GM19351 (cell line): ENCODE results near the gene NAPB.
"Not testable (repeated sequence)": the region's sequence is repeated elsewhere in the genome, so short reads cannot be mapped to it uniquely, and the experiment has no call there.

Source experiments
- ATAC-seq: cut with Tn5 transposase; IDR thresholded peaks from one replicate; pipeline ENCODE4 v1.9.1; 2021; ENCODE audit warnings: mild to moderate bottlenecking, moderate library complexity; ENCODE audit not compliant: unreplicated experiment

Gene NAPB

GRCh38 chr20:23349338-23350195 lies 71.7 kb downstream of the NAPB start:
- ATAC-seq = peak; percentile 33

- ATAC-seq = not testable (repeated sequence)
Observed at GRCh38 chr20:23348510-23348909, 72.8 kb downstream of the NAPB start.

GRCh38 chr20:23347791-23348190 lies 73.5 kb downstream of the NAPB start:
- ATAC-seq = no peak

- ATAC-seq = no peak
Observed at GRCh38 chr20:23346002-23346401, 75.3 kb downstream of the NAPB start.

DNA sequence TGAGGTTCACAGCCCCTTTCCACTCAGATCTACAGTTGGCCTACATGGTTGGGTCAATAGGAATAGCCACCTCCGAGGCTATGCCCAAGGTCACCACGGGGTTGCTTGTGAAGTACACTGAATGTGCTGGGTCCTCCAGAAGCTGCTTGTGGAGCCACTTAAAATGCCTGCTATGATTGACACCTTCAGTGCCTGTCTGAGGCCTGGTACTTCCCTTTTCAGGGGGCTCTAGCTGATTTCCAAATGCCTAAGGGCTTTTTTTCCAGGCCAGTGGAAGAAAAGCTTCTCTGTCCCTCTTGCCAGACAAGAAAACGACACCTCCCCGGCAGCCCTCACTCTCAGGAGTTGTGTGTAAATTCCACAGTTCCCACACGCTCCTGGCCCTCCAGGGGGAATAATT lies 77.0 kb downstream of the NAPB start:
- ATAC-seq = no peak

DNA sequence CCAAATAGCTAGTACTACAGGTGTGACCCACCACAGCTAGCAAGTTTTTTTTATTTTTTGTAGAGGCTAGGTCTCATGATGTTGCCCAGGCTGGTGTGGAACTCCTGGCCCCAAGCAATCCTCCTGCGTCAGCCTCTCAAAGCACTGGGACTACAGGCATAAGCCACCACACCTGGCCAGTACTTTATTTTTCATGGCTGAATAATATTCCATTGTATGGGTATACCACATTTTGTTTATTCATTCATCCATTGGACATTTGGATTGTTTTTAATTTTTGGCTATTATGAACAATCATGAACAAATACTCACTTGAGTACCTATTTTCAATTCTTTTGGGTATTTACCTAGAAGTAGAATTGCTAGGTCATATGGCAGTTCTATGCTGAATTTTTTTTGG lies 77.7 kb downstream of the NAPB start:
- no peak for ATAC-seq

- peak; percentile 83 for ATAC-seq
Observed at GRCh38 chr20:23341073-23341472, 80.2 kb downstream of the NAPB start.

GRCh38 chr20:23340524-23340923 lies 80.8 kb downstream of the NAPB start:
- peak; percentile 50 for ATAC-seq

DNA sequence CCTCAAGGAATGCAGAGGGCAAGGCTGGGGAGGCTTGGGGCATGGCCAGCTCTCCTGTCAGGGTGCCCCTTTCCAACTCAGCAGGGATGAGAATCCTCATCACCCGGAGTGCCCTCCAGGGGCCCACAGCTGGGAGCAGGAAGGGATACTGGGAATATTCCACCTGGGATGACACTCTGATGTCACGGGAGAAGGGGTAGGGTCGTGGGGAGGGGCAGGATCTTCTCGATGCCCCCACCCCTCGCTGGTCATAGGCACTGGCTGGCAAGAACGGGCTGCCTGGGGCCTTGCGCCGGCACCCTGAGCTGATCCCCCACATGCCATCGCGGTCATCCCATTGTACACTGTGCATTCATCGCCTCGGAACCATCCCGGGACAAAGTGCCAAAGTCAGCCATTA lies 81.3 kb downstream of the NAPB start:
- ATAC-seq = no peak

DNA sequence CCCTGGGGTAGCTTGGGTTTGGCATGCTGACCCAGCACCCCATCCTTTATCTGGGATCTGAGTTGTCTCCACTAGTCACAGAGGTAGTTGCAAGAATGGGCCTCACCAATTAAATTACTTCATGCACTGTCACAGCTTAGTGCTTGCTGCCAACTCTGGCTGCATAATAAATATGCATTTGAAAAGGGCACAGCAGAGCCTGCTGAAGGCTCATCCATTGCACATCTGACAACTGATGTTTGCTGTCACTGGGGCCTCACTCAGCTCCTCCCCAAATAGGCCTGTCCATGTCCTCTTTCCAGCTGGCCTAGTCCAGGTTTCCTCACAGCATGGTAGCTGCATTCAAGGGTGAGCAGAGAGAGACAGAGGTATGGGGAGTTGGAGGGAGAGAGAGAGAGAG lies 84.0 kb downstream of the NAPB start:
- no peak for ATAC-seq

- ATAC-seq = no peak
Observed at GRCh38 chr20:23336476-23336875, 84.8 kb downstream of the NAPB start.

DNA sequence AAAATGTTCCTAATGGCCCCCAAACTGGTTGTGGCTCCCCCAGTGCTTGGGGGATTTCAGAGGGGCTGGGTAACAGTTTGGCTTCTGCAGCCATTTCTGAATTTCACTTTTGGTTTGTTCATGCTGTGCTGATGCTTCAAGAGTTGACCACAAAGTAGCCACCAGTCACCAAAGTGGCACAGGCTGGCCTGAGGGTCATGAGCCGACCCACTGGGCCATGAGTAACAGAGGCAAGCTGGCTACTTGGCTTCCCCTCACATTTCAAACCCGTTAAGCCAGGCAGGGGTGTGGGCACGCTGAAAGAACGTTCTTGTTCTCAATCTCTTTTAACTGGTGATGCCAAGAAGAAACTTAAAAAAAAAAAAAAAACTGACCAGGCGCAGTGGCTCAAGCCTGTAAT lies 85.8 kb downstream of the NAPB start:
- no peak for ATAC-seq

DNA sequence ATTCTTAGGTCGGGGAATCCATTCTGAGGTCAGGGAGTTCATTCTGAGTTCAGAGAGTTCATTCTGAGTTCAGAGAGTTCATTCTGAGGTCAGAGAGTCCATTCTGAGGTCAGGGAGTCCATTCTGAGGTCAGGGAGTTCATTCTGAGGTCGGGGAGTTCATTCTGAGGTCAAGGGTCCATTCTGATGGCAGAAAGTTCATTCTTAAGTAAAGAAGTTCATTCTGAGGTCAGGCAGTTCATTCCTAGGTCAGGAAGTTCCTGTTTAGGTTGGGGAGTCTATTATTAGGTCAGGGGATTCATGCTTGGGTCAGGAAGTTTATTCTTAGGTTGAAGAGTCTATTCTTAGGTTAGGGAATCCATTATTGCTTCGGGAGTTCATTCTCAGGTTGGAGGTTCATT lies 87.2 kb downstream of the NAPB start:
- no peak for ATAC-seq

DNA sequence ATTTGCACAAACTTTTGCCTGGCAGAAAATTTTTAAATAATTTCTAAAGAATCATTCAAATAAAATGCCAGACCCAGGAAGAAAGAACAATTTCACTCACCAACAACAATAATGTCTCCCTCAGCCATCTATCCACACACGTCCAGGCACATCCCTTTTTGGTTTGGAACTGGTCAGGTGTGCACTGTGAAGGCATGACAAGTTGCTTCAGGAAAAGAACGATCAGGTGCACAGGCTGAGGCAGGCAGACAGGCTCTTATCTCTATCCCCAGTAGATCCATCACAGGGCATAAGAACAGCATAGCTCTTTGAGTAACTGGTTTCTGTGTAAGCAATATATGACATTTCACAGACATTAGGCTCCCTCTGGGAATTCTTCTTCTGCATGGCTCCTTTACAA lies 88.8 kb downstream of the NAPB start:
- ATAC-seq = no peak

GRCh38 chr20:23331450-23332350 lies 89.6 kb downstream of the NAPB start:
- ATAC-seq = peak; percentile 61

DNA sequence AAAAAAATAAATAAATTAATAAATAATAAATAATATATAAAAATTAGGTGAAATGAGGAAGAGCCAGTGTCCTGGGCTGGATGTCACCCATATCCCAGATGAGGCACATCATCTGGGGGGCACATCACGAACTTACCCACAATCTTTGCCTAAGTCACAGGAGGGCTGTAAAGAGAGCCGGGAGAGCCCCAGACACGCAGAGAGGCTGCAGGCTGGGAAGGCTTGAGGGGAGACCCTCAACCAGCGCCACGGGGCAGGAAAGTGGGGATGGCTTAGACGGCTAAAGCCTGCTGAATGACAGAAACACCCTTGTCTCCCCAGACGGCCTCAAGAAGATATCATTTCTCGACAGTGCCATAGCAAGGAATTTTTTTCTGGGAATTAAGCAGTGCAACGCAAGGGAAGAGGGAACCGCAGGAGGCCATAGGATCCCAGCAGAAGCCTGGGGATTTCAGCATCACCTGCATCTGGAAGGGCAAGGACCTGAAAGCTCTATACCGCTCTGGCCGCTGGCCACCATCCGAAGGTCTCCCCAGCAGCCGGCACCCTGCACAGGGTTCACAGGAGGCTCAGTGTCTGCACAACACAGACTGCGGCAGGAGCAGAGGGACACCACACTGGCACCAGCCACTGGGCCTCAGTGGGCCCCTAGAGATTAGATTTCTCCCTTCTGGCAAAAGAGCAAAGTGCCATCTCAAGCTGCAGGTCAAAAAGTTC lies 93.5 kb downstream of the NAPB start:
- ATAC-seq = no peak

DNA sequence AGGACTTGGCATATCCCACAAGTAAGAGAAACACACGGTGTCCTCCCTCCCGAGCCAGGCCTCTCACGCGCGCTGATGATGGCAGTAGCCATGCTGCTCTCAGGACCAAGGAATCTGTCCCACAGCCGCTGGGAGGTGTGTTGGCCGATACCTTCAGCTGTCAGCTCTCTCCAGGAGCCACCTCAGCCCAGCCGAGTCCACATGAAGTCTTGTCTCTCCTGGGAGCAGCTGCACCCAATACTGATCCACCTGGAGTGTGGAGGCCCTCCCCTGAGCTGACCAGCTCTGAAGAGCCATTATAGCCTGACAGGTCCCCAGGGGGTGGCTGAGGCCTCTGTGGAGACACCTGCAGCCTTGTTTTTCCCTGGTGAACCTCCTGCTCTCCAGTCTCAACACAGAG lies 94.5 kb downstream of the NAPB start:
- no peak for ATAC-seq

DNA sequence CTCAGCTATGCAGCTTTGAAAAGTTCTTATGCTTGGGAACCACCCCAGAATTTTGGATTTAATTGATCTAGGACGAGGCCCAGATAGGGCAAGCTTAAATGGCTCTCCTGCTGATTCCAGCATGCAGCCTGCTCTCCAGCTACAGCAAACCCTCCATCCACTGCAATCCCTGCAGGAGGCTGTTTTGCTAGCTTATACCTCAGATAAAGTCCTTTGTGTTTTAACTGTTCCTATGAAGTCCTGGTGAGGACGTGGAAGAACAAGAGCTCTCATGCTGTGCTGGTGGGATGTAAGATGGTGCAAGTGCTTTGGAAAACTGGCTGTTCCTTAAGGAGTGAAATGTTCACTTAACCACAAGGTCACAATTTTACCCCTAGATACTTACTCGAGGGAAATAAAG lies 96.2 kb downstream of the NAPB start:
- ATAC-seq = no peak
